ENCODE data around the gene PDE4B.

The PDE4B gene

GRCh38 chr1:65979136-65980044, 186.7 kb downstream of the PDE4B start:
- no peak for TF ChIP-seq CTCF (conservative IDR thresholded peaks at IDR 0.05)
- no peak overlapping the region for H3K27ac ChIP-seq

- no peak overlapping the region for H3K27ac ChIP-seq
- no peak for TF ChIP-seq CTCF (conservative IDR thresholded peaks at IDR 0.05)
These were observed 187.5 kb downstream of the PDE4B start for GRCh38 chr1:65980237-65980636.

GRCh38 chr1:65983500-65983899, 190.8 kb downstream of the PDE4B start:
- H3K27ac ChIP-seq = no peak overlapping the region

GRCh38 chr1:65985393-65986066, 192.8 kb downstream of the PDE4B start:
- no peak for TF ChIP-seq CTCF (conservative IDR thresholded peaks at IDR 0.05)

More at GRCh38 chr1:65983500-65983899, 190.8 kb downstream of the PDE4B start:
- no peak for TF ChIP-seq CTCF (conservative IDR thresholded peaks at IDR 0.05)

GRCh38 chr1:65986146-65986545, 193.5 kb downstream of the PDE4B start:
- H3K27ac ChIP-seq = no peak overlapping the region
- TF ChIP-seq CTCF (conservative IDR thresholded peaks at IDR 0.05) = no peak

More at GRCh38 chr1:65985393-65986066, 192.8 kb downstream of the PDE4B start:
- H3K27ac ChIP-seq = no peak overlapping the region

GRCh38 chr1:65990161-65990560, 197.5 kb downstream of the PDE4B start:
- no peak overlapping the region for H3K27ac ChIP-seq
- no peak for TF ChIP-seq CTCF (conservative IDR thresholded peaks at IDR 0.05)

GRCh38 chr1:65991694-65992093, 199.0 kb downstream of the PDE4B start:
- no peak for TF ChIP-seq CTCF (conservative IDR thresholded peaks at IDR 0.05)
- no peak overlapping the region for H3K27ac ChIP-seq

Data from VCaP (cell line).